ENCODE data around the gene PLEKHA4.

The PLEKHA4 gene

DNA sequence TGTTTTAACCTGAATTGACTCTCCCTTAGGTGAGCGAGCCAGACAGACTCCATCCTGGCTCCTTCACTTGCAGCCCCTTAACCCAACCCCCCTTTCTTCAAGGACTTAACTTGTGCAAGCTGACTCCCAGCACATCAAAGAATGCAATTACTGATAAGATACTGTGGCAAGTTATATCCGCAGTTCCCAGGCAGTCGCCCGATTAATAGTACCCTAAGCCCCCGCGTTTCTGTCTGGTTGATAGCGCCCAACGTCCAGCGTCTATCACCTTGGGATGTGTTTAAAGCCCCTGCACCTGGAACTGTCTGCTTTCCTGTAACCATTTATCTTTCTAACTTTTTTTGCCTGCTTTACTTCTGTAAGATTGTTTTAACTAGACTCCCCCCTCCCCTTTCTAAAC lies 38.3 kb downstream of the PLEKHA4 start:
- DNase-seq (ENCODE audit: low read depth) = no peak

DNA sequence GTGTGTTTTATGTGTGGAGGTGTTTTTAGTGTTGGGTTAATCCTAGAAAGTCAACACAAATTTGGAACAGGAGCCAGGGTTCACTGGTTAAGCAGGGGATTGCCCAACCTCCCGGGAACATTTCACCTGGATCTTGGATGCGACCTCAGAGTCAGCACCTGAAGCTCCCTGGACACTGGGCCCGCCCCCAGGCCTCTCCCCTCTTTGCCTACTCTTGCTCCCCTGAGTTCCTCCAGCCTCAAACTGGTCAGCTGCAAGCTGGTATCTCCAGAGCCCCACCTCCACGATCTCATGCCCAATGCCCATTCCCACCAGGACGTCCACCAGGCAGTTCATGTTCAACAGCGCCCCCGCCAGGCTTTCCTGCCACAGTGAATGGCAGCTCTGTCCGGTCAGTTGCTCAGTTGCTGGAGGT lies 41.8 kb downstream of the PLEKHA4 start:
- DNase-seq (ENCODE audit: low read depth) = no peak

DNA sequence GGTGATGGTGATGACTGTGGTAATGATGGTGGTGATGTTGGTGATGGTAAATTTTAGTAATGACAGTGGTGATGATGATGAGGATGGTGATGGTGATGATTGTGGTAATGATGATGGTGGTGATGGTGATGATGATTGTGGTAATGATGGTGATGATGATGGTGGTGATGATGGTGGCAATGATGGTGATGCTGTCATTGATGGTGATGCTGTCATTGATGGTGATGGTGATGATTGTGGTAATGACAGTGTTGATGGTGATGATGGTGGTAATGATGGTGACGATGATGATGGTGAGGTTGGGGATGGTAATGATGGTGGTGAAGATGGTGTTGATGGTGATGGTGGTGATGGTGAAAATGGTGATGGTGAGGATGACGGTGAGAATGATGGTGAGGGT lies 45.9 kb downstream of the PLEKHA4 start:
- no peak for DNase-seq (ENCODE audit: low read depth)

DNA sequence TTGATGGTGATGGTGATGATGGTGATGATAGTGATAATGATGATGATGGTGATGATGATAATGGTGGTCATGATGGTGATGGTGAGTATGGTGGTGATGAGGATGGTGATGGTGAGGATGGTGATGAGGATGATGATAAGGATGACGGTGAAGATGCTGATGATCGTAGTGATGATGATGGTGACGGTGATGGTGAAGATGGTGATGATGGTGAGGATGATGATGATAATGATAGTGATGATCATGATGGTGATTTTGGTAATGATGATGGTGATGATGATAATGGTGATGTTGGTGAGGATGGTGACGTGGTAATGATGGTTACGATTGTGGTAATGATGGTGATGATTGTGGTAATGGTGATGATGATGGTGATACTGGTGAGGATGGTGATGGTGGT lies 46.8 kb downstream of the PLEKHA4 start:
- no peak for DNase-seq (ENCODE audit: low read depth)

DNA sequence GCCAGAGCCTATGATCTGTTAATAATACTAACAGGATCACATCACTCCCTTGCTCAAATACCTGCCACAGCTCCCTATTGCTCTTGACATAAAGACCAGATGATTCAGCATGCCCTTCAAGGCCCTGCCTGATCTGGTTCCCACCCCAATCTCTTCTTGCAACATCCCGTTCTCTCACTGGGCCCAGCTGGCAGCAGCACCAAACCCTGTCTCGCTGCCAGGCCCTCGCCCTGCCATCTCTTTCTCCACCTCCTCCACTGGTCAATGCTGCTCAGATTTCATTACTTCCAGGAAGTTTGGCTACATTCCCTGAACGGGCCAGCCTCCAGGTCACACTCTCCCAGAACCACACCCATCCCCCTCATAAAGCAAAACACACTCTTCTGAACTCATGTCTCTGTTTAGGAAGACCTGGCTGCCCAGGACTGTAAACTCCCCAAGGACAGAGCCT lies 49.0 kb downstream of the PLEKHA4 start:
- DNase-seq (ENCODE audit: low read depth) = no peak

DNA sequence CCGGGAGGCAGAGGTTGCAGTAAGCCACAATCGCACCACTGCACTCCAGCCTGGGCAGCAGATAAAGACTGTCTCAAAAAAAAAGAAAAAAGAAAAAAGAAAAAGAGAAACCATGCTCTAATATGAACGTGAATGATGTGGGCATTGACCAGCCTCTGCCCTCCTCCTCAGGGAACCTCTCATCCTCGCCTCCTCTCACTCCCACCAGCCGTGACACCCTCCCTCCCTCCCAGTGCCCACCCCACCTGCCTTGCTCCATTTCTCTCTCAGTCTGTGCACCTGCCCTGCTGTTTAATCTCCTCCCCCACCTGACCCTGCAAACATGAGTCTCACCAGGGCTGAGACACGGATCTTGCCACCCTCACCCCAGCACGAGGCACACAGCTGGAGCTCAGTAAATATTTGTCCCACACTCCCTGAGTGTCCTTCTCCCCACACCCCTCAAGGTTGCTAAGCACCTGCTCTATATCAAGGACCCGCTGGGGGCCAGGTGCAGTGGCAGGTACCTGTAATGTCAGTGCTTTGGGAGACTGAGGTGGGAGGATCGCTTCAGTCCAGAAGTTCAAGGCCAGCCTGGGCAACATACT lies 50.1 kb downstream of the PLEKHA4 start:
- no peak for DNase-seq (ENCODE audit: low read depth)

DNA sequence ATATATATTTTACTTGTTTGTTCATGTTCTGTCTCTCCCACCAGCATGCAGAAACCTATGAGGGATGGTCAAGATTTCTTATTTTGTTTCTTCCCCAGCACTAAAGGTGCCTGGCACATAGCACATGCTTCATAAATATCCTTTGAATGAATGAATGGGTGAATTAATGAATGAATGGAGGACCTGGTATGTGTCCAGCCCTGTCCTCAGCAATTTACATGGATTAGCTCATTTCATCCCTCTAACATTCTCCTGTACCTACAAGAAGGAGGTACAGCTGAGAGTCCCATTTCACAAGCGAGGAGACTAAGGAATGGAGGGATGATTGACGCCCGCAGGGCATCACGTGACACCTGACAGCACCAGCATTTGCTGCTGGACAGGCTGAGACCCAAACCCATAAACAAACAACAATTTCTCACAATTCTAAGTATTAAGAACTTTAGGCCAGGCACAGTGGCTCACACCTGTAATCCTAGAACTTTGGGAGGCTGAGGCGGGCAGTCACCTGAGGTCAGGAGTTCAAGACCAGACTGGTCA lies 50.8 kb downstream of the PLEKHA4 start:
- DNase-seq (ENCODE audit: low read depth) = no peak

DNA sequence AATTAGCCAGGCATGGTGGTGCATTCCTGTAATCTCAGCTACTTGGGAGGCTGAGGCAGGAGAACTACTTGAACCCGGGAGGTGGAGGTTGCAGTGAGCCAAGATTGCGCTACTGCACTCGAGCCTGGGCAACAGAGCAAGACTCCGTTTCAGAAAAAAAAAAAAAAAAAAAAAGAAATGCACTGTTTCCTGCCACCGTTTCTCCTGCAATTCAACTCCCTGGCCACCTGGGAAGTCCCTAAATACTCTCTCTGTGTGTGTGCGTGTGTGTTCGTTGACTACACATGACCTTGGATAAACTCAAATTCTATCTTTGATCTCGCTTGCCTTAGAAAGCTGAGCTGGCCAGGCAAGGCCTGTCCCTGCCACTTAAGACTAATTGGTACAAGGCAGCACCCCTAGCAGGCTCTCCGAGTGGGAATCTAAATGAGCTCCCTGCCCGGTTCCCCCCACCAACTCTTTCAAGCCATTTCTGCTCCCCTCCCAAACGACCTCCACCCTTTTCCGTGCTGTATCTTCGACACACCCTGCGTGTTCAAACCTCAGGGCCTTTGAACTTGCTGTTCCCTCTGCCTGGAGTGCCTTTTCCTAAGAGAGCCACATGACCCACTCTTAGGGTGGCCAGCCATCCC lies 52.4 kb downstream of the PLEKHA4 start:
- no peak for DNase-seq (ENCODE audit: low read depth)

DNA sequence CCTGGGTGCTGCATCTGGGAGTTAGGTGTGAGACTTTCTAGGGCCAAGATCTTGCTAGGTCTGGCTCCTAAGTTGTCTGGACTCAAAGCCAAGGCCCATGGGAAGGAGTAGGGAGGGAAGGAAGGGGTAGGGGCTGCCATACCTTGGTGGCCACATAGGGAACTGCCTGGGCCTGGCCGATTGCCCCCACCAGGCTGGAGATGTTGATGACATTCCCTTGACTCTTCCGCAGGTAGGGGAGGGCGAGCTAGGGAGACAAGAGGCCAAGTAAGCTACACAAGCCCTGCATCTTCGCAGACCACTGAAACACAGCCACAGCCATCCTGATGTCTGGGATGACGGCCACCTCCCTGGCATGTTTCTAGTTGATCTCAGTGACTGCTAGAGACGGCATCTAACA lies 53.5 kb downstream of the PLEKHA4 start:
- DNase-seq (ENCODE audit: low read depth) = no peak

DNA sequence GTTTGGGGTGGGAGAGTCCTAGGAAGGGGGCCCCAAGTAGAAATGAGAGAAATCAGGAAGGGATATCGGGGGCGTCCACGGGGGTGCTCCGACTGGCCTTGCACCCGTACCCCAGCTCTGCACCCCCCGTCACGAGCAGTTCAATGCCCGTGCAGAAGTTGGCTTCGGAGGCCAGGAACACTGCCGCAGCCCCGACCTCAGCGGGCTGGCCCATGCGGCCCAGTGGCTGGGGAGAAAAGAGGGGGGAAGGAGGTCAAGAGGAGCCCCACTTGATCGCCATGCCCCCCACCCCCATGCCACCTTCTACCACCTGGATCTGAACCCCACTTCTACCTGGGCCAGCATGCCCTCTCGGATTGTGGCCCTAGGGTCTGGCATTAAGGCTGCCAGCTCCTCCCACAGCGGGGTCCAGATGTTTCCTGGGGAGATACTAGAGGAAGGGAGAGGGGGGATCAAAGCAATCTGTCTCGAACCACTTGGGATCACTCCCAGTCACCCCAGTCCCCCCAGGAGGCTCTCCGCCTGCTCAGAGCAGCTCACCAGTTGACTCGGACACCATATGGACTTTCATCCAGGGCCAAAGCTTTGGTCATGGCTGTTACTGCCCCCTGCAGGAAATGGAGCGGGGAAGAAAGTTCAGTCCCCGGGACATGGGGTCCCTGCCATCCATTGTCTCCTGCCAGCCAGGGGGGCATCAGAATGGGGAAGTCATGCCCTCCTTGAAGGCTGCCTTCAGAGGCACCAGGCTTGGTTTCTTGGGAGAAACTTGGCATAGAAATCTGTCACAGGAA lies 55.1 kb downstream of the PLEKHA4 start:
- no peak for DNase-seq (ENCODE audit: low read depth)

DNA sequence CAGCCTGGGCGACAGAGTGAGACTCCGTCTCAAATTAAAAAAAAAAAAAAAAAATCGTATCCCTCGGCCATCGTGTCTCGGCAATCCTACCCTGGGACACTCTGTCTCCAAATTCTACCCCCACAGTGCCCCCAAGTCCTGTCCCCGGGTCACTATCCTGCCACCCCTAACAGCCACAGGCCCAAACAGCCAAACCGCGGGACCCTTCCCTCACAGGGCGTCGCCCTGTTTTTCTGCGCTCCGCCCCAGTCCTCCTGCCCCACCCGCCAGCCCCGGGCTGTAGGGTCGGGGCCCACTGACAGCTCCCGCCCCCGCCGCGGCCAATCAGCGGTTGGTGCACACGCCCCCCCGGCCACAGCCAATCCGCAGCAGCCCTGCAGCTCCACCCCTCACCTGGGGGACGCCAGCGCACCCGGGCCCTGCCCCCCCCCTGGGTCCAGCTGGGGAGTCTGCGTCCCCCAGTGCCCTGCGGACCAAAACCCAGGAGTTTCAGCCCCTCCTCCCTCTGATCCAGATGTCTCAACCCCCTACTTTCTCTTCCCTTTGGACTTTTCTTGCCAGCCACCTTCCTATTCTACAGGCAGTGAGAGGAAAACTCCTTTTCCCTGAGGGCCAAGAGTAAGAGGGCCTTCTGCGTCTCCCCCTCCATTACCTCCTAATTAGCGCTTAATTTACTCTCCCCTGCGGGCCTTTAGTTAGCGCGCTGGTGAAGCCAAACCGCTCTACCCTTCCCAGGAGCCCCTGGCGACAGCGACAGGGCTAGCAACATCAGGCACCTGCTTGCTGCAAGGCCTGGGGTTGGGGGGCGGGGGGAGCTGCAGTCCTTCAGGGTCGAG lies 56.1 kb downstream of the PLEKHA4 start:
- peak; percentile 47 for DNase-seq (ENCODE audit: low read depth)

DNA sequence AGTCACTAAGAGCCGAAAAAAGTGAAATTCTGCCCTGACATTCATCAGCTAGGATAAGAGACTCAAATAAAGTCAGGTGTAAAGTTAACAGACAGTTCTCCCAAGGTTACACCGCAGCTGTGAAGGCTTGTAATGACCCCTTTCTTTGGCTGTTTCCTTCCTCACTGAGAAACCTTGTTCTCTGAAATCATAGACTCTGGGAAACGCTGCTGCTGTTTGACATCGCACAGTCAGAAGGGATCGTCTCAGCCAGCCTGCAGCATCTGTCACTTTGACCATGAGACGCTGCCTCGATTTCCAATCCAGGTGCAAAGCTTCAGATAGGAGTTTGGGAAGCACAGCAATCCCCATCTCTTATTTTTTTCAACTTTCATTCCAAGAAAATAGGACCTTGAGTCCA lies 58.3 kb downstream of the PLEKHA4 start:
- no peak for DNase-seq (ENCODE audit: low read depth)

DNA sequence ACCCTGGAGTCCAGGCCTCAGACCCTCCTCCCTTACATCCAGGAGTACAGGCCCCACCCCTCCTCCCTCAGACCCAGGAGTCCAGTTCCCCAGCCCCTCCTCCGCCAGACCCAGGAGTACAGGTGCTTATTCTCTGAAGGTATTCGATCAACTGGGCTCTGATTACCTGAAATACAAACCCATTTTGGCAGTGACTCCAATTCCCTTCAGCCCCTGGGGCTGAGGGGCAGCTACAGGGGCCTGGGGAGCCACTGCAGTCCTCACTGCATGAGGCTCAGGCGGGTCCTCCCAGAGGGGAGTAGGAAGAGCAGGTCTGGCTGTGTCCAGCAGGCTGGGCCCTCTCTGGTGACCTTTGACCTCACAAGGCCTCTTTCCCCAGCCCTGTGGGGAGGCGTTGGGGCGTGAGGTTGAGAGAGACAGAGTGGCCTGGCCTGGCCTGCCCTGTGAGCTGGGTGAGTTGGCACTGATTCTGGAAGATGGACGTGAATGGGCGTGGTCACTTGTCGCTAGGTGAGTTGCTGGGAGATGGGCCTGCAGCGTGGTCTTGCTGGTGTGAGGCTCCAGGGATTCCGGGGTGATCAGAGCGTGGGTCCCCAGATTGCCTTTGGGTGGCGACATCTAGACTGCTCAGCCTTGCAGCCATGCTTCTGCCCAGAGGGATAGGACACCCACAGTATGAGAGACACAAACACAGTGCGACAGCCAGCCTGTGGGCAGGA lies 60.7 kb downstream of the PLEKHA4 start:
- no peak for DNase-seq (ENCODE audit: low read depth)

DNA sequence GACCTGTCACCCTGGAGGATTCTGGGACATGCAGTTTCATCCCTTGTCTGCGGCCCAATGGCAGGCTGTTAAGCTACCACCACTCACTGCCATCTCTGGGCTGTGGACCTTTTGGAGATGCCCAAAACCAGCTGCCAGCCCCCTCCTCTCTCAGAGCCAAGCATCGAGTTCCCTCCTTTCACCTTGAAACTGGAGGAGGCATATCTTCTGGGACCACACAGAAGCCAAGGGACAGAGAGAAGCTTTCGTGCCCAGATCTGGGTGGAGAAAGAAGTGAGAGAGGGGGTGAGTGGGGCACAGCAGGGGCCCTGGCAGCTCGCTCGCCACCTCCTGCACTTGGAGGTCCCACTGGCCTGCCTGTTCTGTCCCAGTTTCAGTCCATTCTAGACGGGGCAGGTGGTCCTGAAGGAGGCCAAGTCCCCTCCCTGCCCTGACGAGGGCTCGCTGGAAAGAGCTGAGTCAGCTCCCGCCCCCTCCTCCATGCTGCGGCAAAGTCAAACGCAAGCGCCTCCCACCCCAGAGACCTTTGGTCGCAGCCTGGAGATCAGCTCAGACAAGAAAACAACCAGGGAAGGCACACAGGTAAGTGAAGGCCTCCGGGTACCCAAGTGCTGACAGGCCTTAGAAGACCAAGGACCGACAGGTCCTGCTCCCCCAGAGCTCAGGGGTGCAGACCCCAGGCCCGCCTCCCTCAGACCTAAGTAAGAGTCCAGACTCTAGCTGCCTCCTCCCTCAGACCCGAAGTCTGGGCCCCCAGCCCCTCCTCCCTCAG lies 61.4 kb downstream of the PLEKHA4 start:
- DNase-seq (ENCODE audit: low read depth) = peak; percentile 17

DNA sequence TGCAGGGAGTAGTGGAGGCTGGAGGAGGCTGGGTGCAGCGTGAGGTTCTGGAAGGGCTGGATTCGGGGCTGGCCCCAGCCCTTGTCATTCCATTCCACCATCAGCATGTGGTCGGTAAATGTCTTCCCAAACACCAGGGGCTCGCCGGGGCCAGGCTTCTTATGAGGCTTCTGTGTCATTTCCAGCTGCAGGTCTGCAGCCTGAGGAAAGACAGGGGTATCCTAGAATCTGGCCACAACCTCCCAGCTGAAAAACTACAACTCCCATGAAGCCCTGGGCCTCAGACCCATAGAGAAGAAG lies 61.9 kb downstream of the PLEKHA4 start:
- DNase-seq (ENCODE audit: low read depth) = no peak

DNA sequence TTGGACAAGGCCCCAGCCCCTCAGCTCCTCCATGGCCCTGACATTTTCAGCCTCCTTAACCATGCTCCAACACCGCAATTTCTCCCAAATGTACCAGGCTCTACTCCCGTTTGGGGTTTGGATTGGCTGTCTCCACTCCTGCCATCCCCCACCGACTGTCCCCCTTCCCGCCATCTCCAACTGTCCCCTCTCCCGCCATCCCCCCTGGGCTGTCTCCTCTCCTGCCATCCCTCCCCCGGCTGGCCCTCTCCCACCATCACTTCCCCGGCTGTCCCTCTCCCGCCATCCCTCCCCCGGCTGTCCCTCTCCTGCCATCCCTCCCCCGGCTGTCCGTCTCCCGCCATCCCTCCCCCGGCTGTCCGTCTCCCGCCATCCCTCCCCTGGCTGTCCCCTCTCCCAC lies 63.0 kb downstream of the PLEKHA4 start:
- no peak for DNase-seq (ENCODE audit: low read depth)

DNA sequence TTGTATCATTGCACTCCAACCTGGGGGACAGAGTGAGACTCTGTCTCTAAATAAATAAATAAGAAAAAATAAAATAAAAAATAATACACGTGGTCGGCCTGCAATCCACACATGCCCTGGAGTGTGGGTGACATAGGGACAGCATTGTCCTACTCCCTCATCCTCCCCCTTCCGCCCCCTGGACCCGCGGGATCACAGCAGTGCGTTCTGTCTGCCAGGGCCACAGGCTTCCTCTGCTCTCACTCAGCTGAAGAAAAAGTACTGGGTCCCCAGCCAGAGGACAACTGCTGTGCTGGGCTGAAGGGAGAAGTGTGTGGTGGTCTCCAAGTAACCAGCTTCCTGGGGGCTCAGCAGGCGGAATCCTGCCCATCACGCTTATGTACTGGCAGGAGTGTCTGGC lies 63.9 kb downstream of the PLEKHA4 start:
- DNase-seq (ENCODE audit: low read depth) = no peak

DNA sequence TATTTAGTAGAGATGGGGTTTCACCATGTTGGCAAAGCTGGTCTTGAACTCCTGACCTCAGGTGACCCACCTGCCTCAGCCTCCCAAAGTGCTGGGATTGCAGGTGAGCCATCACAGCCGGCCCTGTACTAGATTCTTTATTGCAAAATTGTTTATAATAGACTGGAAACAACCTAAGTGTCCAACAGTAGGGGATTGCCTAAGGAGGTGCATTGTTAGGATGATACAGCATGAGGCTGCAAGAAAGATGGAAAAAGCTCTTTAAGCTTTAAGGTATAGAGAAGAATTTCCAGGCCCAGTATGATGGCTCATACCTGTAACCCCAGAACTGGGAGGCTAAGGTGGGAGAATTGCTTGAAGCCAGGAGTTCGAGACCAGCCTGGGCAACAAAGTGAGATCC lies 65.8 kb downstream of the PLEKHA4 start:
- DNase-seq (ENCODE audit: low read depth) = no peak

DNA sequence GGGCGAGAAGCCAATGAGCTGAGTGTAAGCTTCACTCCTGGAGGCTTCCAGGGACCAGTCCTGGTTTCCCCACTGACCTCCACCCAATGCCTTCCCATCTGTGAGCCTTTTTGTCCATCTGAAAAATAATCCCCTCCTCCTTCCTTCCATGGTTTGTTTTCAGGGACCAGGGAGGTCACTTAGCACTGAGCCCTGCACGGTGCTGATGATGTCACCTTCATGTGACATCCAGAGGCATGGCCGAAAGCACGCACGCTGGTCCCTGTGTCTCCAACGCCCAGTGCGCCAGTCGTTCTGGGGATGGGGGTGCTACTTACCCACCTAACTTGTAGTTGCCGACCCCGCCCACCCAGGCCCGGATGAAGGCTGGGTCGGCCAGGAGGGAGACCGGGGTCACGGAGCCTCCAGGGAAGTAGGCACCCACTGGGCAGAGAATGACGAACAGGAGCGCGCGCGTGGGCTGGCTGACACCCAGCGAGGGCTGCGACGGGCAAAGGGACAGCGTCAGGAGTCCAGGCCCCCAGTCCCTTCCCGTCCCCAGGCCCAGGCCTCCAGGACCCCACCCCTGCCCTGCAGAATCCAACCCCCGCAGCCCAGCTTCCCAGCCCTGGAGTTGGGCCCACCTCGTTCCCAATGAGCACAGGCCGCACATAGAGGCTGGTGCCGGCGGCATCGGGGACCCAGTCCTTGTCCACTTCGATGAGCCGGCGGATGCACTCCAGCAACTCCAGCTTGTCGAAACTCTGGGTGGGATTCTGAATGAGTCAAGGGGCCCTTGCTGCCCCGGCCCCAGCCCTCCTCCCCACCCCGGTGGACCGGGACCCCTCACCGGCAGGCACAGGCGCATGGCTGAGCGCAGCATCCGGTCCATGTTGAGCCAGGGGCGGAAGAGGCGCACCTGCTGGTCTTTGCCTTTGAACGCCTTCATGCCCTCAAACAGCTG lies 68.8 kb downstream of the PLEKHA4 start:
- DNase-seq (ENCODE audit: low read depth) = no peak

DNA sequence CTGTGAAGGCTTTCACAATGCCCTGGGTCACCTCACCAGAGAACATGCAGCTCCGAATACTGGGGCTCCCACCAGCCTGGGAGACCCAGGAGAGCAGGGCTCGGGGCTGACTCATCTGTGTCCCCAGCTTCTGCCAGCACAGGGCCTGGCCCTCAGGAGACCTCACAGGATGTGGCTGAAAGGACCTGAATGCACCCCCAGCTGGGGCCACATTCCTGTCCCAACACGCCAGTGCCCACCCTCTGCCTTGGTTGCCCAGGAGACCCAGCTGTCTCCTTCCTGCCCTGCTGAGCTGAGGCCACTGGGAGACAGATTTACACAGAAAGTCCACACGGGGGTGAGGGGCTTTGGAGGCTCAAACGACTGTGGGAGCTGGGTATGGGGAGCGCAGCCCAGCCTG lies 69.5 kb downstream of the PLEKHA4 start:
- DNase-seq (ENCODE audit: low read depth) = no peak
